K562 (cell line): ENCODE results near the gene TOMT.

Source experiments
- ARID1B ChIP-seq: fragments of 450-650 bp; IDR thresholded peaks from 2 replicates; pipeline ENCODE4 v1.6.1; 2016; ENCODE audit warnings: antibody characterized with exemption, mild to moderate bottlenecking, inconsistent platforms
- EGR1 ChIP-seq: fragments of 450-650 bp; conservative IDR thresholded peaks from 2 replicates; pipeline ENCODE4 v1.6.1; 2017; ENCODE audit warnings: mild to moderate bottlenecking
- KDM1A ChIP-seq, 2 experiments: fragments of 450-650 bp; IDR thresholded peaks; 2 replicates each; pipeline ENCODE4 v1.6.1; 2016; ENCODE audit warnings: mild to moderate bottlenecking in 2 of 2
- POLR2A ChIP-seq: fragments of 450-650 bp; conservative IDR thresholded peaks from 2 replicates; pipeline ENCODE4 v1.6.1; 2016
- TF ChIP-seq, protein P1 (sequence below): sonication (generic); formaldehyde crosslinking; IDR thresholded peaks from 2 replicates; pipeline ENCODE4 v1.9.0; 2022; ENCODE audit warnings: mild to moderate bottlenecking, missing genetic modification reagents

GRCh38 chr11:72080326-72081183 lies 25.2 kb upstream of the TOMT start, which contains the start of the genes LRRC51 and NUMA1:
- TF ChIP-seq ARID1B = peak; percentile 37; the same call in 1 of the 2 replicates
- TF ChIP-seq EGR1 = no peak
- TF ChIP-seq KDM1A (IDR thresholded peaks at IDR 0.05) = no peak
- peak; percentile 90 for TF ChIP-seq POLR2A
- TF ChIP-seq, protein P1, sequence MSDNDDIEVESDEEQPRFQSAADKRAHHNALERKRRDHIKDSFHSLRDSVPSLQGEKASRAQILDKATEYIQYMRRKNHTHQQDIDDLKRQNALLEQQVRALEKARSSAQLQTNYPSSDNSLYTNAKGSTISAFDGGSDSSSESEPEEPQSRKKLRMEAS (CRISPR knock-in tag) = no peak; the same call in 1 of the 2 replicates
